DND-41 (cell line): Measurements from ENCODE around the gene HOXA3.

Source experiments
- CTCF ChIP-seq: IDR thresholded peaks from 2 replicates; pipeline ENCODE4 v1.5.1; 2012; ENCODE audit warnings: borderline replicate concordance, low read length, moderate library complexity, mild to moderate bottlenecking; ENCODE audit not compliant: poor library complexity, severe bottlenecking; ENCODE audit errors: extremely low read depth
- EZH2 ChIP-seq: IDR thresholded peaks from 3 replicates; pipeline ENCODE4 v1.6.1; 2012; ENCODE audit warnings: borderline replicate concordance, low read depth, mild to moderate bottlenecking, moderate library complexity, low read length, inconsistent platforms; ENCODE audit not compliant: severe bottlenecking

GRCh38 chr7:27065709-27066108 lies 86.7 kb downstream of the HOXA3 start:
- TF ChIP-seq CTCF (no peak), EZH2 (no peak)
